ENCODE data around the gene OR5AR1. TPM values are rescaled to one million over a fixed set of nuclear protein-coding genes. Genes with fewer than 3 reads are reported as not detected.

The OR5AR1 gene
- total and polyA plus RNA-seq, 12 donors = not detected

DNA sequence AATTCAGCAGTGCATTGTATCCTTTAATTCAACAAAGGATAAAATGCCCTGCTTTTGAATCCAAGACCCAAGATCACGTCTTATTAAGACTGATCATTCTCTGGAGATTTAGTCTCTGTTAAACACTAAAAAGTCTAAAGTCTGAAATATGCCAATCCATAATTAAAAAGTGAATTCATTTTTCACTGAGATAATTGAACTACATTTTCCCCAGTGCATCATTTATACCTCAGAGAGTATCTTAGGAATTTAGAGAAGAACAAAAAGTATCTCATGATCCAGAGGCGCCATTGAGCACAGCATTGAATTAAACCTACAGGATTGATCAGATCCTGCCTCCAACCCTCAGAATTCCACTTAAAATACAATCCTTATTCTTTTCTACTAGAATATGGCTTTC, 26.6 kb upstream of the OR5AR1 start:
- no peaks in the 10 kb centered on the region for H3K4me1 ChIP-seq
- H3K36me3 ChIP-seq = no peaks in the 10 kb centered on the region
- ATAC-seq = no peak
- H3K9me3 ChIP-seq = peaks cover 0 to 4% (median 0%) of the 10 kb centered on the region in 11 donors
- intact Hi-C loops (cut with DNase I) = no loop called here
- no peak overlapping the region for H3K4me3 ChIP-seq
- peaks cover 0 to 2% (median 0%) of the 10 kb centered on the region in 7 donors for H3K27me3 ChIP-seq
- 62 to 75% methylated on average over 2 of the region's 2 CpGs for WGBS, 2 donors
- no peak overlapping the region for H3K27ac ChIP-seq
- TF ChIP-seq, protein P1, sequence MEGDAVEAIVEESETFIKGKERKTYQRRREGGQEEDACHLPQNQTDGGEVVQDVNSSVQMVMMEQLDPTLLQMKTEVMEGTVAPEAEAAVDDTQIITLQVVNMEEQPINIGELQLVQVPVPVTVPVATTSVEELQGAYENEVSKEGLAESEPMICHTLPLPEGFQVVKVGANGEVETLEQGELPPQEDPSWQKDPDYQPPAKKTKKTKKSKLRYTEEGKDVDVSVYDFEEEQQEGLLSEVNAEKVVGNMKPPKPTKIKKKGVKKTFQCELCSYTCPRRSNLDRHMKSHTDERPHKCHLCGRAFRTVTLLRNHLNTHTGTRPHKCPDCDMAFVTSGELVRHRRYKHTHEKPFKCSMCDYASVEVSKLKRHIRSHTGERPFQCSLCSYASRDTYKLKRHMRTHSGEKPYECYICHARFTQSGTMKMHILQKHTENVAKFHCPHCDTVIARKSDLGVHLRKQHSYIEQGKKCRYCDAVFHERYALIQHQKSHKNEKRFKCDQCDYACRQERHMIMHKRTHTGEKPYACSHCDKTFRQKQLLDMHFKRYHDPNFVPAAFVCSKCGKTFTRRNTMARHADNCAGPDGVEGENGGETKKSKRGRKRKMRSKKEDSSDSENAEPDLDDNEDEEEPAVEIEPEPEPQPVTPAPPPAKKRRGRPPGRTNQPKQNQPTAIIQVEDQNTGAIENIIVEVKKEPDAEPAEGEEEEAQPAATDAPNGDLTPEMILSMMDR (IDR thresholded peaks at IDR 0.05) = no peak
- no peak for DNase-seq

DNA sequence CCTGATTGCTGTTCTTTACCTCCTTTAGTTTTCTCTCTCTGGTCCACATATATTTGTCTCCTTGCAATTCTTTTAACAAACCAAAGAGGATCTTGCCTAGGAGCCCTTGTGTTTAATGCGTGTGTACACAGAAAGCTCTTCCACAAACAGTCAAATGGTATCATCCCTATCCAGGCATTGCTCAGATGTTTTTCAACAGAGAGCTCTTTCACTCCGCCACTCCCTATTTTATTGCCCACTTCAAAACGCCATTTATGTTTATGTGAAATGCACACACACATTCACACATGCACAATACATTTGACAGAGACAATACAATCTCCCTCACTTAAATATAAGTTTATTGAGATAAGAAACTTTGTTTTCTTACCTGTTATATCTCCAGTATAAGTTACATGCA, 26.0 kb upstream of the OR5AR1 start:
- TF ChIP-seq, protein P1 (IDR thresholded peaks at IDR 0.05) = no peak
- H3K9me3 ChIP-seq = peaks cover 0 to 4% (median 0%) of the 10 kb centered on the region in 11 donors
- no peak for DNase-seq
- intact Hi-C loops (cut with DNase I) = no loop called here
- H3K4me1 ChIP-seq = no peaks in the 10 kb centered on the region
- no peak for ATAC-seq
- no peak overlapping the region for H3K4me3 ChIP-seq
- WGBS, 2 donors = 75 to 78% methylated on average over 3 of the region's 3 CpGs
- H3K27ac ChIP-seq = no peak overlapping the region
- no peaks in the 10 kb centered on the region for H3K36me3 ChIP-seq
- peaks cover 0 to 3% (median 0%) of the 10 kb centered on the region in 7 donors for H3K27me3 ChIP-seq

DNA sequence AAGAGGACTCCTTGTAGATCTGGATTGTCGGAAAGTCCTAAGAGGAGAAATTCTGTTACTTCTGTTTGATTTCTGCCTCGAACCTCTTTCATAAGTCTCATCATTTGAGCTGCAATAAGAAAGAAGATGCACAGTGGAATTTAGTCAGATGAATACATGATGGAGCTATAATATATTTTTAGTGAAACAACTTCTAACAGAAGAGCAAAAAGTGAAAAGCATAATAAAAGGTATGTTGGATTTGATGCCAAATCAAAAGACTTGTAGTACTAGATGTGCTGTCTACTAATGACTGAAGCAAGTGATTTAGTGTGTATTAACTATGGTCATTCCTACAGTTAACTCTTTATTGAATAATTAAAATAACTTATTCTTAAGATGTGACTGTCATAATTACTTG, 21.1 kb upstream of the OR5AR1 start, which contains the start of gene OR5AP2:
Gene OR5AP2 (minus strand): TSS at position 101 of the 400 bp plus-strand sequence. CDS start 0 bp downstream, at position 101.
- H3K4me1 ChIP-seq = no peaks in the 10 kb centered on the region
- DNase-seq = no peak
- intact Hi-C loops (cut with DNase I) = no loop called here
- 72 to 82% methylated on average over 2 of the region's 2 CpGs for WGBS, 2 donors
- H3K36me3 ChIP-seq = no peaks in the 10 kb centered on the region
- peaks cover 0 to 4% (median 0%) of the 10 kb centered on the region in 11 donors for H3K9me3 ChIP-seq
- H3K27ac ChIP-seq = no peak within 1 kb of the TSS
- ATAC-seq = no peak
- H3K4me3 ChIP-seq = no peak within 1 kb of the TSS
- TF ChIP-seq, protein P1 (IDR thresholded peaks at IDR 0.05) = no peak
- H3K27me3 ChIP-seq = peaks cover 0 to 3% (median 0%) of the 10 kb centered on the region in 7 donors

DNA sequence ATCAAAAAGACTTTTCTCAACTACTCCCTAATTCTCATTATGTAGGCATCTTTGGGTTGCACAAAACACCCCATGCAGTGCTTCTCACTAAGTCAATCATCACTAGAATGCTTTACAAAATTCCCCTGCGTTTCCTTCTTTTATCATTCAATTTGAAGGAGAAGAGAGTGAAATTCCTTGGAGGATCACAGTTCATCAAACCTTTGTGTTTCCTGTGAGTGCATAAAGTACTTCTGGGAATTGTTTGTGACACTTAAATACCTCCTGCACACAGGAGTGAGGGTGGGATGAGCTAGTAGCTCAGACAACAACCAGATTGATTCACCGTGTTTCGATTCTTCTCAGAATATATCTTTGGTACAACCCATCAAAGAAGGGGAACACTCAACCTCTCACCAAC, 3.7 kb upstream of the OR5AR1 start:
- H3K27ac ChIP-seq = no peak overlapping the region
- WGBS, 2 donors = 14 to 16% methylated on average over 3 of the region's 3 CpGs

More for the DNA sequence above, 3.7 kb upstream of the OR5AR1 start:
- intact Hi-C loops (cut with DNase I) = no loop called here
- ATAC-seq (no peak), DNase-seq (no peak)
- TF ChIP-seq, protein P1 (IDR thresholded peaks at IDR 0.05) = no peak
- H3K4me3 ChIP-seq = no peak overlapping the region
- H3K36me3 ChIP-seq = no peaks in the 10 kb centered on the region
- peaks cover 0 to 13% (median 0%) of the 10 kb centered on the region in 11 donors for H3K9me3 ChIP-seq
- H3K27me3 ChIP-seq = no peaks in the 10 kb centered on the region
- H3K4me1 ChIP-seq = no peaks in the 10 kb centered on the region

All from heart right ventricle (tissue), 16 donors.